Raji (cell line): ENCODE results near the gene CASK.

Source experiments
- POLR2A ChIP-seq: IDR thresholded peaks from 2 replicates; pipeline ENCODE4 v1.6.1; 2011; ENCODE audit warnings: low read depth, low read length, control low read depth; ENCODE audit not compliant: insufficient read depth

The CASK gene

GRCh38 chrX:41667631-41668030 lies 255.7 kb downstream of the CASK start:
- no peak for TF ChIP-seq POLR2A

GRCh38 chrX:41666251-41666650 lies 257.1 kb downstream of the CASK start:
- no peak for TF ChIP-seq POLR2A

DNA sequence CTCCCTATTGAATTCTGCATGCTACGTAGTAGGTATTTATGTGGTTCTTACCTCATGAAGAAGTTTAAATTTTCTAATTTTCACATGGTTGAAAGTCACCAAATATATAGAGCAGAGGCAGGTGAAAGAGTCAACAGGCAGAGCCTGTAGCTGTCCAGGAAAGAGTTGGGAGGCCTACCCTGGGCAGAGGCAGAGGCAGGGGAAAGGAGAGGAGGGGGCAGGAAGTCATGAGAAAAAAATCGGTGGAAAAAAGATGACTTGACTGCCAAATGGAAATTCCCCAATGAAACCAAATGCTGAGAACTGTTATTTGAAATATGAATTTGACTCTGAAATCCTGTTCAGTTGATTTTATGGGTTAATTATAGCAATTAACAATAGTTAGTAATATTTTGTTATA lies 257.7 kb downstream of the CASK start:
- no peak for TF ChIP-seq POLR2A

GRCh38 chrX:41664908-41665307 lies 258.4 kb downstream of the CASK start:
- no peak for TF ChIP-seq POLR2A

DNA sequence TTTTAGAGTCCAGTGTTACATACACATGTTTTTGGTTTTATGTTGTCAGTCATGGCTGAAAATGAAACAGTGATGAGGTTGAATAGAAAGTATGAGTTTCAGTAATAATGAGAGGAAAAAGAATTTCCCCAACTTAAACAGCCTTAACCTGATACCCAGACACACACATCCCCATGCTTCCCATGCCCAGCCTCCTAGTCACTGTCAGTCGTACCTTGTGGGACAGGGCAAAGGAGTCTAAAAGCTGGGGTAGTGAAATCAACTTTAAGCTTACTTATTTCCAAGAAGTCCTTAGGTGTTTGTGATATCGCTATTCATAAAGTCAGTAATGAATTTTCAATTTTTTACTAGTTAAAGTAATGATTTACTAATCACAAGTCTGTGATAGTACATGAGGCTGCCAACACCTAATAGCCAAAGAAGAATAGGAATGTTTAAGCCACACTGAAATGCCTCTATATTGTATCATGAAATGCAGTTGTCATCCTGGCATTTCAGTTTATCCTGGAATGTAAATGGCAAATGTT lies 258.9 kb downstream of the CASK start:
- TF ChIP-seq POLR2A: no peak

- no peak for TF ChIP-seq POLR2A
Measured at GRCh38 chrX:41661366-41662095, 261.8 kb downstream of the CASK start.

GRCh38 chrX:41655631-41656030 lies 267.7 kb downstream of the CASK start:
- no peak for TF ChIP-seq POLR2A

GRCh38 chrX:41655101-41655500 lies 268.3 kb downstream of the CASK start:
- no peak for TF ChIP-seq POLR2A

GRCh38 chrX:41653125-41653524 lies 270.2 kb downstream of the CASK start:
- no peak for TF ChIP-seq POLR2A

DNA sequence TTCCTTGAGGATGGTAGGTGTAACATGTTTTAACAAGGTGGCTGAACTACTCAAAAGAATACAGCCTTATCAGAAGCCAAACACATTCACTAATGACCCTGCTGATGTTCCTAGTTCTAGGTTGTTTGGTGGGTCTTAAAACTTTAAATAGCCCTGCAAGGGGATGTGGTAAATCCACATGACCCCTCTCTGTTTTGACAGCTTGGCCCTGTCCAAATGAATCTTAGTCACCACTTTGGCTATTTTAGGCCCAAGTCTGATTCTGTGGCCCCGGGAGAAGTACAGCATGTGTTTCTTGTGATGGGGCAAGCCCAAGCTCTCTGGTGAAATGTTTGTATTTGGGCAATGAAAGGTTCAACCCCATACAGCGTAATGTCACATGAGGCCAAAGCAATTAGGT lies 289.1 kb downstream of the CASK start:
- TF ChIP-seq POLR2A: no peak

DNA sequence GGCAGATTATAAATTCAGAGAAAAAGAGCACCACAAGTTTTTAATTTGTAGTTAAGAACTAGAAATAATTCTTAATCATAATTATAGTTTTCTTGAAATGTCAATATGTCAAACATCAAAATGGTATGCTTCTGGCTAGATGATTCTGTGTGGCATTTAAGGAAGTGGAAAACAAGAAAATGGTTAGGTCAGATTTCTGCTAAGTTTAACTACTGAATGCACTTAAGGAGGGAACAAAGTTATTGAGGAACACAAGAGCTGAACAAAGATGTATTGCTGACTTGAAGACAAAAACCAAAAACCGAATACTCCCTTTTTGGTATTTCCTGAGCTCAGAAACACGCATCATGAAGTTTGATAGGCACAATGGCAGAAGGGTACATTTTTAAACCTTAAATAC lies 293.3 kb downstream of the CASK start:
- no peak for TF ChIP-seq POLR2A

GRCh38 chrX:41629539-41629938 lies 293.8 kb downstream of the CASK start:
- TF ChIP-seq POLR2A: no peak

GRCh38 chrX:41621222-41621723 lies 302.1 kb downstream of the CASK start:
- TF ChIP-seq POLR2A: no peak

GRCh38 chrX:41619221-41619620 lies 304.1 kb downstream of the CASK start:
- TF ChIP-seq POLR2A: no peak

DNA sequence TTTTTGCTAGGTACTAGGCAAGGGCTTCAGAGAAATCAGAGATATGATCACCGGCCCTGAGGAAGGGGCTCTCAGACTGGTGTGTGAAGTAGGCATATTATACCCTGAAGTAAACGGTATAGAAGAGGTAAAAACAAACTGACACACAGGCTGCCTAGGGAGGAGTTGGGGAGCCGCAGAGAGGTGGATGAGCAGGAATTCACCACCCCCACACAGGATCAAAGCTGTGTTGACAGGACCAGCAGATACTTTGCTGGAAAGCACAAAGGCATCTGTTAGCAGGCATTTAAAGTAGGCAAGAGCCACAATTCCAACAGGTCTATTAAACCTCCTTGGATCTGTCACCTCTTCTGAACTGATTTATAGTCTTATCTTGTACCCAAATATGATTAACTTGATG lies 306.4 kb downstream of the CASK start:
- no peak for TF ChIP-seq POLR2A

- no peak for TF ChIP-seq POLR2A
Measured at GRCh38 chrX:41616255-41616654, 307.1 kb downstream of the CASK start.

GRCh38 chrX:41608244-41608643 lies 315.1 kb downstream of the CASK start:
- TF ChIP-seq POLR2A: no peak
